ENCODE data around the gene AP4M1. TPM values are rescaled to one million over a fixed set of nuclear protein-coding genes. Genes with fewer than 3 reads are reported as not detected.

Gene AP4M1
- total and polyA plus RNA-seq, 3 donors from 2014 or later, result 39.1 to 54.7 (median 51.3) TPM

DNA sequence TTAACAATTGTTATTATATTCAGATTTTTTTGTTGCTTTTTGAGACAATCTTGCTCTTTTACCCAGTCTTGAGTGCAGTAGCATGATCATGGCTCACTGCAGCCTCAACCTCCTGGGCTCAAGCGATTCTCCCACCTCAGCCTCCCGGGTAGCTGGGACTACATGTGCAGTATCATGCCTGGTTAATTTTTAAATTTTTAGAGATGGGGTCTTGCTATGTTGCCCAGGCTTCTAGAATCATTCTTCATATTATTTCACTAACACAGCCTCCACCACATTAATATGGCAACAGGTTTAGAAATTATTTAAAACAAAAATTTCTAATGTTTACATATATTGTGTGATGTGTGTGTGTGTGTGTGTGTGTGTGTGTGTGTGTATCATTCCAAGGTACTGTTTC, 45.8 kb downstream of the AP4M1 start:
- 84 to 93% methylated on average over 2 of the region's 2 CpGs for WGBS, 2 donors
- no peak for TF ChIP-seq POLR2A (IDR thresholded peaks at IDR 0.05)
- TF ChIP-seq, protein P1, sequence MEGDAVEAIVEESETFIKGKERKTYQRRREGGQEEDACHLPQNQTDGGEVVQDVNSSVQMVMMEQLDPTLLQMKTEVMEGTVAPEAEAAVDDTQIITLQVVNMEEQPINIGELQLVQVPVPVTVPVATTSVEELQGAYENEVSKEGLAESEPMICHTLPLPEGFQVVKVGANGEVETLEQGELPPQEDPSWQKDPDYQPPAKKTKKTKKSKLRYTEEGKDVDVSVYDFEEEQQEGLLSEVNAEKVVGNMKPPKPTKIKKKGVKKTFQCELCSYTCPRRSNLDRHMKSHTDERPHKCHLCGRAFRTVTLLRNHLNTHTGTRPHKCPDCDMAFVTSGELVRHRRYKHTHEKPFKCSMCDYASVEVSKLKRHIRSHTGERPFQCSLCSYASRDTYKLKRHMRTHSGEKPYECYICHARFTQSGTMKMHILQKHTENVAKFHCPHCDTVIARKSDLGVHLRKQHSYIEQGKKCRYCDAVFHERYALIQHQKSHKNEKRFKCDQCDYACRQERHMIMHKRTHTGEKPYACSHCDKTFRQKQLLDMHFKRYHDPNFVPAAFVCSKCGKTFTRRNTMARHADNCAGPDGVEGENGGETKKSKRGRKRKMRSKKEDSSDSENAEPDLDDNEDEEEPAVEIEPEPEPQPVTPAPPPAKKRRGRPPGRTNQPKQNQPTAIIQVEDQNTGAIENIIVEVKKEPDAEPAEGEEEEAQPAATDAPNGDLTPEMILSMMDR (IDR thresholded peaks at IDR 0.05), result no peak
- intact Hi-C loops (cut with DNase I; ENCODE audit: low total_unique reads), result no loop called here

DNA sequence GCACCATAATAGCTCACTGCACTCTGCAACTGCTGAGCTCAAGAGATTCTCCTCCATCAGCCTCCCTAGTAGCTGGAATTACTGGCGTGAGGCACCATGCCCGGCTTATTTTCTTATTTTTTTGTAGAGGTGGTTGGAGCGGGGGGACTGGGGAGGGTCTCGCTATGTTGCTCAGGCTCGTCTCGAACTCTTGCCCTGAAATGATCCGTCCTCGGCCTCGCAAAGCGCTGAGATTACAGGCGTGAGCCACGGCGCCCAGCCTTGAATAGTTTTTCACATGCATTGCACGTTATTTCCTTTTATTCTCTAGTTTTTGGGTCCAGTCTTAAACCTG, 46.7 kb downstream of the AP4M1 start:
- no peaks in the 10 kb centered on the region for H3K36me3 ChIP-seq (ENCODE audit: low read depth, missing control alignments)
- H3K4me3 ChIP-seq, result peak overlapping the region; percentile 40 to 86
- no peak for TF ChIP-seq POLR2A (IDR thresholded peaks at IDR 0.05)
- TF ChIP-seq, protein P1 (IDR thresholded peaks at IDR 0.05), result no peak
- 5 to 7% methylated on average over 14 of the region's 14 CpGs for whole genome bisulfite sequencing, 2 donors
- H3K4me1 ChIP-seq, result peaks cover 6% of the 10 kb centered on the region
- intact Hi-C loops (cut with DNase I; ENCODE audit: low total_unique reads), result no loop called here
- H3K27ac ChIP-seq, result peak overlapping the region; percentile 62 to 75
- no peak for DNase-seq
- no peaks in the 10 kb centered on the region for H3K27me3 ChIP-seq
- H3K9me3 ChIP-seq, result no peaks in the 10 kb centered on the region

More for the DNA sequence above, 45.8 kb downstream of the AP4M1 start:
- H3K36me3 ChIP-seq (ENCODE audit: low read depth, missing control alignments), result no peaks in the 10 kb centered on the region
- H3K27ac ChIP-seq, result no peak overlapping the region
- peaks cover 6% of the 10 kb centered on the region for H3K4me1 ChIP-seq
- DNase-seq, result no peak
- H3K9me3 ChIP-seq, result no peaks in the 10 kb centered on the region
- no peaks in the 10 kb centered on the region for H3K27me3 ChIP-seq
- no peak overlapping the region for H3K4me3 ChIP-seq

DNA sequence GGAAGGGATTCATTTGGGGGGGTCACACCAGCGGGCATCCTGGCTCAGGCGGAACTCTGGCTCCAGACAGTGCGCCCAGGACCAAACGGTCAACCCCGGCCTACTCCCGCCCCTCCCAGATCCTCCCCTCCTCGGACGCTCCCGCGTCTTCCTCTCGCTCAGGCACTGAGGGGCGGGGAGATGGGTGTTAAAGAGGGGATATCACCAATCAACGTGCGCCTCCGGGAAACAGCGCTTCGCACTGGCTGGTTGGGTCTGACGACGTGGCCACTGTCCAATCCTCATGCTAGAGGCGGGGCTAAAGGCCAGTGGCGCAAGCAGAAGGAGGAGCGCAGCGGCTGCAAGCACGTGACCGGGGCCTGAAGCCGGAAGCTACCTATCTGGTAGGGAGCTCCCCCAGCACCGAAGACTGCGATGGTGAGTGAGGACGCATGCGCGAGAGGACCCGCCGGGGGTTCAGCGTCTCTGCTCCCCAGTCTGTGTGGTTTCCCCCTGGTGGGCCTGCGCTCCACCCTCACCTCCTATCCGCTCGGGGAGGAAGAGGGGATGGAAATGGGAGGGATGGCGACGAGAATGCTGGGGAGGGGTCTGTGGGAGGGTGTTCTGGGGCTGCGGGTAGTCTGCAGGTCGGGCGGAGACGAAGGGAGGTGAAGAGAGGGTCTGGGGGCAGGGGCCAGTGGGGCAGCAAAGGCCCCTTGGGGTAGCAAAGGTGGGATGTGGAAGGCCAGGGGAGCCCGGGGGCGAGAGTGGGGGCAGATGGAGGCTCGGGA, 47.3 kb downstream of the AP4M1 start, which contains the start of gene LAMTOR4:
Gene LAMTOR4 (plus strand): TSS at position 360 of the 770 bp plus-strand sequence. CDS start 55 bp downstream, at position 415.
- no peaks in the 10 kb centered on the region for H3K36me3 ChIP-seq (ENCODE audit: low read depth, missing control alignments)
- peak within 1 kb of the TSS; percentile 75 to 85 for H3K27ac ChIP-seq
- H3K4me1 ChIP-seq, result peaks cover 6% of the 10 kb centered on the region
- DNase-seq, result peak; percentile 100
- no peaks in the 10 kb centered on the region for H3K9me3 ChIP-seq
- peak within 1 kb of the TSS; percentile 75 to 86 for H3K4me3 ChIP-seq
- intact Hi-C loops (cut with DNase I; ENCODE audit: low total_unique reads), result no loop called here
- H3K27me3 ChIP-seq, result no peaks in the 10 kb centered on the region
- WGBS, 2 donors, result 0 to 1% methylated on average over 28 to 46 of the region's 46 CpGs
- TF ChIP-seq, protein P1 (IDR thresholded peaks at IDR 0.05), result no peak
- peak; percentile 6 for TF ChIP-seq POLR2A (IDR thresholded peaks at IDR 0.05)

DNA sequence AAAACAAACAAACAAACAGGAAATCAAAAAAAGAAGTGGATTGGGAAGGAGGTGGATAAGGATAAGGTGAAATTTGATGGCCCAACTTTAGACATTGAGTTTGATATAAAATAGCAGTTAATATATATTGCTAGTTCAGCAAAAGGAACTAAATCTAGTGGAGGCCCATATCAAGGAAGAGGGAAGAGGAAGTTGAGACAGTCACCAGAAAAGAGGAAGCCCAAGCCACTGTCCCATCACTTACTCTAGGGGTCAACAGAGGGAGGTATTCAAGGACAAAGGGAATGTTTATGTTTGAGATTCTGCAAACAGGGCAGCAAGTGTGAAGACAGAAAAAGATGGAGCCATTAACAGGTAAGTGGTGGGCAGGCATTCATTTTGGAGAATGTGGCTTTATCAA, 51.0 kb downstream of the AP4M1 start:
- no peak overlapping the region for H3K27ac ChIP-seq
- no peaks in the 10 kb centered on the region for H3K27me3 ChIP-seq
- TF ChIP-seq, protein P1 (IDR thresholded peaks at IDR 0.05), result no peak
- TF ChIP-seq POLR2A (IDR thresholded peaks at IDR 0.05), result no peak
- no peak overlapping the region for H3K4me3 ChIP-seq
- DNase-seq, result no peak
- no peaks in the 10 kb centered on the region for H3K9me3 ChIP-seq
- H3K36me3 ChIP-seq (ENCODE audit: low read depth, missing control alignments), result no peaks in the 10 kb centered on the region
- intact Hi-C loops (cut with DNase I; ENCODE audit: low total_unique reads), result no loop called here
- peaks cover 9% of the 10 kb centered on the region for H3K4me1 ChIP-seq
